Ecto neural progenitor cell (in vitro differentiated cells): Measurements from ENCODE around the gene TTC21A.

Source experiments
- DNase-seq: peaks from one replicate; pipeline ENCODE4 v3.0.0-alpha.2; 2018; ENCODE audit warnings: low spot score

TTC21A gene

GRCh38 chr3:39138804-39139415, 31.4 kb downstream of the TTC21A start:
- DNase-seq: no peak

- DNase-seq: no peak
Measured at GRCh38 chr3:39139442-39139841, 32.0 kb downstream of the TTC21A start.

- no peak for DNase-seq
Measured at GRCh38 chr3:39140341-39140971, 33.0 kb downstream of the TTC21A start.

- no peak for DNase-seq
Measured at GRCh38 chr3:39141171-39141995, 33.9 kb downstream of the TTC21A start.

GRCh38 chr3:39142067-39142466, 34.6 kb downstream of the TTC21A start:
- DNase-seq: no peak

GRCh38 chr3:39143051-39143885, 35.8 kb downstream of the TTC21A start:
- no peak for DNase-seq

GRCh38 chr3:39144095-39144747, 36.7 kb downstream of the TTC21A start:
- DNase-seq: no peak

- no peak for DNase-seq
Measured at GRCh38 chr3:39144748-39145380, 37.4 kb downstream of the TTC21A start.

GRCh38 chr3:39146083-39146501, 38.6 kb downstream of the TTC21A start:
- no peak for DNase-seq

- DNase-seq: no peak
Measured at GRCh38 chr3:39146611-39147591, 39.4 kb downstream of the TTC21A start.

GRCh38 chr3:39147711-39148434, 40.4 kb downstream of the TTC21A start:
- no peak for DNase-seq

GRCh38 chr3:39148435-39149058, 41.1 kb downstream of the TTC21A start:
- no peak for DNase-seq

GRCh38 chr3:39149059-39149455, 41.6 kb downstream of the TTC21A start:
- no peak for DNase-seq

GRCh38 chr3:39149498-39150147, 42.1 kb downstream of the TTC21A start:
- DNase-seq: no peak

GRCh38 chr3:39150148-39150802, 42.8 kb downstream of the TTC21A start:
- no peak for DNase-seq

- peak; percentile 77 for DNase-seq
Measured at GRCh38 chr3:39150803-39151631, 43.5 kb downstream of the TTC21A start.

GRCh38 chr3:39153977-39154279, 46.4 kb downstream of the TTC21A start:
- no peak for DNase-seq
